CD4-positive, alpha-beta T cell treated with Interleukin-6 at 100 ng/mL for 8 hours (primary cell): Measurements from ENCODE around the gene ASPSCR1.
A peak's percentile ranks its signal among the peaks of the same experiment; 100 is the strongest.

Experiments
- DNase-seq: peaks from one replicate; pipeline ENCODE4 v3.0.0-alpha.2; 2020; ENCODE audit warnings: mixed read lengths, low spot score

The ASPSCR1 gene, protein sequence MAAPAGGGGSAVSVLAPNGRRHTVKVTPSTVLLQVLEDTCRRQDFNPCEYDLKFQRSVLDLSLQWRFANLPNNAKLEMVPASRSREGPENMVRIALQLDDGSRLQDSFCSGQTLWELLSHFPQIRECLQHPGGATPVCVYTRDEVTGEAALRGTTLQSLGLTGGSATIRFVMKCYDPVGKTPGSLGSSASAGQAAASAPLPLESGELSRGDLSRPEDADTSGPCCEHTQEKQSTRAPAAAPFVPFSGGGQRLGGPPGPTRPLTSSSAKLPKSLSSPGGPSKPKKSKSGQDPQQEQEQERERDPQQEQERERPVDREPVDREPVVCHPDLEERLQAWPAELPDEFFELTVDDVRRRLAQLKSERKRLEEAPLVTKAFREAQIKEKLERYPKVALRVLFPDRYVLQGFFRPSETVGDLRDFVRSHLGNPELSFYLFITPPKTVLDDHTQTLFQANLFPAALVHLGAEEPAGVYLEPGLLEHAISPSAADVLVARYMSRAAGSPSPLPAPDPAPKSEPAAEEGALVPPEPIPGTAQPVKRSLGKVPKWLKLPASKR

GRCh38 chr17:81977211-81977808 is at the start of gene ASPSCR1:
ASPSCR1 (plus strand) TSS chr17:81977629; CDS start chr17:81977647, 18 bp downstream.
- DNase-seq = peak; percentile 90

DNA sequence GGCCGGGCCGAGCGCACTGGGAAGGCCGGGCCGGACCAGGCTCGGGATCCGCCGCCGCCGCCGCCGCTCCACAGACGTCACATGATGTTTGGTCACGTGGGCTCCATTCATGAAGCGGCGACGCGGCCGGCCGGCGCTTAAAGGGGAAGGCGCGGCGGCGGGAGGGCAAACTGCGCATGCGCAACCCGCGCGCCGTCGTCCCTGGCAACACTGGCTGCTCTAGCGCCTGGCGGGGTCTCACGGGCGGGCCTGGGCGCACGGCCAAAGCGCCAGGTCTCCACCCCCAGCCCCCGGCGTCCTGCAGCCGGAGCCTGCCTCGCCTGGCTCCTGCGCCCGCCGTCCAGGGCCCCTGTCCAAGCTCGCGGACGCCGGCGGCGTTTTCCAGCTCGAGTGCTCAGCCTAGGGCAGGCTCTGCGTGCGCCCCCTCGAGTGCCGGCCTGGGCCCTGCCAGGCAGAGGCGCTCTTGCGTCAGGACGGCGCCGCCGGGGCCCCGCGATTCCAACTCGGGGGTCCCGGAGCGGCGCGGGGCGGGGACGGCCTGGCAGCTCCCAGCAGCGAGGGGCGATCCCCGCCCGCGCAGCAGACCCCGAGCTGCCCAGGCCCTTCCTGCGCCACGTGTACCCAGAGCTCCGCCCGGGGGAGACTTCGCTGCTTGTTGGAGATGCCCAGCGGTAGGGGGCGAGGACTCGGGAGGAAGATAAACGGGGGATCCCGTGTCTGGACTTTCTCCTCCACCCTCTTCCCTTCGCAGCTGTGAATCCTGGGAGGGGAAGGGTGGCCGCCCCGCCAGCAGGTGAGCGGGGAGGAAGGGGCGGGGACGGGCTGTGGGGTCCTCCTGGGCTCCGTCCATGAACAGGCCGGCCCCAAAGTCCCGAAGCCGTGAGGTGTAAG is 49.5 kb upstream of the ASPSCR1 start, which contains the start of gene MAFG:
MAFG (minus strand) TSS at position 83 of the 891 bp plus-strand sequence. CDS start 4,550 bp downstream, outside the sequence.
- DNase-seq = peak; percentile 88

DNA sequence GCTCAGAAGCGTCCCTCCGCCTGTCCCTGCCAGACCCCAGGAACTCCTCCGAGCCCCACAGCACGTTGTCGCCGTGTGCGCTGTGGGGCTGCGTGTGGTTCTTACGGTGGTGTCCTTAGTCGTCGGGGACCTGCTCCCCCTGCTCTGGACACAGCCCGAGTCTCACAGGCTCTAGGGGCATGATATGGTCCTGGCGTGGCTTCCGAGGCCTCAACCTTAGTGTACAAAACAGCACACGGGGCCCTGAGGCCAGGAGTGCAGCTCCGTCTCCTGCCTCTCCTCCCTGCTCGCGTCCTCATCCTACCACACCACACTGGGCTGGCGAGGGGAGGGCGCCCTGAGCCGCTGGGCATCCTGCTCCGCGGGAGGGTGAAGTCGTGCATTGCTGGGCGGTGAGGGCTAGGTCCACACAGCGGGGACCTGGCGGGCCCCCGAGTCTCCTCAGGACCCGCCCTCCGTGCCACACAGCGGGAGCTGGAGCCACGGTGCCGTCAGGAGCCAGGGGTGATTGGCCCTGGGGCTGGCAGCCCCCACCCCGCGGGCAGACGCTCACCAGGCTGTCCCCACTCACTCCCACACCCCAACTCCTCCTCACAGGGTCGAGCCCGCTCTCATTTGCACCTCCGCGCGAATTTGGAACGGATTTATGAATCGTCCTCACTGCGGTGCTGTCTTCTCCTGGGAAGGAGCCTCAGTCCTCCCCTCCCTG is 48.7 kb upstream of the ASPSCR1 start:
- no peak for DNase-seq

GRCh38 chr17:81929253-81930141 is 47.9 kb upstream of the ASPSCR1 start:
- DNase-seq = no peak

GRCh38 chr17:81930142-81931125 is 47.0 kb upstream of the ASPSCR1 start:
- DNase-seq = no peak

DNA sequence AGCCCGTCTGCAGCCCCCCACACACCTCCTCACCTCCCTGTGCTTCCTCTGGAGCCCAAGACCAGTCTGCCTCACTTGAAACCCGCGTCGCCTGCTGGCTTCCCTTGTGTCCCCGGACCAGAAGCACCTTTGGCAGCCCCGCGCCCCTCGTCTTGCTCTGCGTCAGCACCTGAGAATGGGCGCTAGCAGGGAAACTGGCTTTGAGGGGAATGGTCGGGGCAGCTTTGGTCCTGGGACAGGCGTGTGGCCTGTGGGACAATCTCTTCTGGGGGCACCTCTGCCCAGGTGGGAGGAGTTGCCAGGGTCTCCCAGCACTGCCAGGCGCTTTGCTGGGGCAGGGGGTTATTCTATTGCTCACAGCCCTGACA is 46.3 kb upstream of the ASPSCR1 start:
- DNase-seq = no peak

DNA sequence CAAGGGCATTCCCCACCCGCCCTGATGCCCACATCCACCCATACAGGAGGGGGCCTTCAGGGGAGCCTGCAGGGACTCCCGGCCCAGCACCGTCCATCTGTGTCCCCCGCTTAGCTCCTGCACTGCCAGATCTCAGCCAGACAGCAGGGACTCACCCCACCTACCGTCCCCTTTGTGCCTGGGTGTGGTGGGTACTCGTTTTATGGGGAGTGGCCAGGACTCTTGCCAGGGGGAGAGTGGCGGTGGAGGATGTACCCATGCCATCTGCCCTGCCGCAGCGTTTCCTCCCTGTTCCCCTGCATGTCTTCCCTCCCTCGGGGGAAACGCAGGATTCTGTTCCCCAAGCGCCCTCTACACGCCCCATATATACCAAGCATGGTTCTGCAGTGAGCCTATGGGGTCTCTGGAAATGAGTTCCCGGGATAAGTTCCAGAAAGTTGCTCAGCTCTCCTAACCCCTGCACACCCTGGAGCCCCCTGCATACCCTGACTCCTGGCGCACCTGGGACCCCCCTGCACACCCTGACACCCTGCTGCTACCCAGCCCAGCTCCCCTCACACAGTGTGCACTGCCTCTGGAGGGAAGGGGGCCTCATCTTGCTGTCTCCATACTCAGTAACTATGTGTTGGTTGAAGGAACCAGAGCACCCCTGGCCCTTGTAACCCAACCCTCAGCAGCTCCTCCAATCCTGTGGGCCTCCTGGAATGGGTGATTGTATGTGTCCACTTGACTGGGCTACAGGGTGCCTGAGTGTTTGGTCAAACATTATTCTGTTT is 45.7 kb upstream of the ASPSCR1 start:
- DNase-seq = no peak

DNA sequence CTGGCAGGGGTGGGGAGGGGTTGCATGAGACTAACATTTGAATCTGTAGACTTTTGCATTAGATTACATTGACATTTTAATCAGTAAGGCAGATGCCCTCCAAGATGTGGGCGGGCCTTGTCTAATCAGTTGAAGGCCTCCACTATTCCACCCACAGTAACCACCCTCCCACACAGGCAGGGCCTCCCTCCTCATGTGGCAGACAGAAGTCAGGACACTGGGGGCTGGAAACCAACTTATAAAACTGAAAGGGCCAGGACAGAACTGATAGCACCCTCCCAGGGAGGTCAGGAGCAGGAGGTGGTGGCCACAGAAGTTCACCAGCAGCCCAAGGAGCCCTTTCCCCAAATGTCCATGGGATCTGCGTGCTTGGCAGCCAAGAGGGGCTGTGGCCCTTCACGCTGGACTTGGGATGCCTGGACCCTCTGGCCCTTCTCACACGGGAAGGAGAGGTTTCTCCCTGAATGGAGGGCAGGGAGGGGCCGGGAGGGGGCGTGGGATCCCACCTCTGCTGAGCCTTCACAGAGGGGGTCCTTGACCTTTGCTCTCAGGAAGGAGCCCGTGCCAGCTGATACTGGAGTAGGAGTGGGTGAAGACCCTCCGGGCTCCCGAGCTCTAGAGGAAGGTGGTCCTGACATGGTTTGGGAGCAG is 45.0 kb upstream of the ASPSCR1 start:
- DNase-seq = no peak

DNA sequence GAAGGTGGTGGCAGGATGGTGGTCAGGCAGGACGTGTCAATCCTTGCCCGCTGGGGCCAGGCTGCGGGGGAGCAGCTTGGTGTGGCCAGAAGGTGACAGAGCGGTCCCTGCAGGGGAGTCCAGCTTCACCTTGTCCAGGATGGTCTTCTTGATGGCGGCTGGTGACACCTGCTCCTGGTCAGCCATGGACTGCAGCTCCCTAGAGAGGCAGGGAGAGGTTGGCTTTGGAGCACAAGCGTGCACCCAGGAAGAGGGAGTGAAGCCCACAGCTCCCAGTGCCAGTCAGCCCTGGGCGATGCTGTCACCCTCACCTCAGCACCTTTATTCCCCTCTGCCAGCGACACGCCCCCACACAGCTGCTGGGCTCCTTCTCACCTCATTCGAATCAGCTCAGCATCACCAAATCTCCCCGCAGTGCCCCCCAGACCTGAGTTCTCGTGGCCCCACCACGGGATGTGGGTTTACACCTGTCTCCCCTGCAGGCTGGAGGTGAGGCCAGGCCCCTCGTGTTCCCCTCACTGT is 44.2 kb upstream of the ASPSCR1 start:
- DNase-seq = no peak

GRCh38 chr17:81934098-81934757 is 43.2 kb upstream of the ASPSCR1 start:
- DNase-seq = no peak

- no peak for DNase-seq
These were observed 42.4 kb upstream of the ASPSCR1 start for GRCh38 chr17:81934850-81935708.

GRCh38 chr17:81935709-81936084 is 41.7 kb upstream of the ASPSCR1 start:
- no peak for DNase-seq

DNA sequence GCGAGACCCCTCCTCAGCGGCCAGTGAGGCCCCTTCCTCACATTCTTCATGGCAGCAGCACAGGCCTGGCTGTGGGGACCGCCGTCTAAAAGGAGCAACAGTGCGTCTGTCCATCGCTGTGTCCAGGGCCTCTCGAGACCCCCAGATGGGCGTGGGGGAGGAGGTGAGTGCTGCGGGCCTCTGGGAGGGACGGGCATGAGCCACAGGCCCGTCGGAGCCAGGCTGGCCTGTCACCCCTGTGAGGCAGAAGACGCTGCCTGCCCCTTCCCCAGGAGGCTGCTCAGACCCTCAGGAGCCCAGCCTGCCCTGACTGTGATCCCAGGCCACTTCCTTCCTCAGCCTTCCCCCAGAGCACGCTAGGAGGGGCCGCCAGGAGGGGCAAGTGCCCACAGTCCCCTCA is 38.2 kb upstream of the ASPSCR1 start:
- DNase-seq = no peak

DNA sequence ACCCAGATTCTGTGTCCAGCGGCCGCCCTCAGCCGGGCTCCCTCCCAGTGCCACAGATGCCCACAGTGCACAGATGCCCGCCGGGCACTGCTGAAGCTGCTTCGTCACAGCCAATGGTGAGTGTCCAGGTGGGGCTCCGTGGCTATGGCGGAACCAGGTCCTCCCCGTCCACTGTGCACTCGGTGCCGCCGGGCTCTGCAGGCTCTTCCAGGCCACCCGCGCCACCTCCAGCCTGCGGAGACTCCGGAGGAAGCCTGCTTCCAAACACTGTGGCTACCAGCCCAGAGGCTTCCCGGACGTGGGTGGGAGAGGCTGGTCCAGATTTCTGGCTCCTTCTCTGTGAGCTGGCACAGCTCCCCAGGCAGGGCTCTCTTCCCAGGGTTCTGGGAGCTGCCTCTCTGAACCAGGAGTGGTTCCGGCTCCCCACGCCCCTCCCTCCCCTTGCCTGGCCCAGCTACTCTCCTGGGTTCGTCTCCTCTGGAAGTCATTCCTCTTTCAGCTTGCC is 37.5 kb upstream of the ASPSCR1 start:
- DNase-seq = no peak

- DNase-seq = no peak
These were observed 36.6 kb upstream of the ASPSCR1 start for GRCh38 chr17:81940538-81941483.
